Renal pelvis (tissue), 4 donors: ENCODE data around the gene B3GNT8. TPM values are rescaled to one million over a fixed set of nuclear protein-coding genes. Genes with fewer than 3 reads are reported as not detected.
"Not testable (repeated sequence)": the region's sequence is repeated elsewhere in the genome, so short reads cannot be mapped to it uniquely, and the experiment has no call there.

Experiments
- DNase-seq: peaks from one replicate; pipeline ENCODE4 v3.0.0-alpha.2; 2013
- polyA plus RNA-seq, 3 donors: library from polyadenylated mRNA; unstranded; fragments of 120-200 nt; gene quantifications; one replicate each; pipeline ENCODE4 v1.2.1, GENCODE V29; 2013; ENCODE audit not compliant: insufficient read length in 3 of 3

The B3GNT8 gene
- polyA plus RNA-seq, 3 donors: 3.7 to 5.1 (median 4.9) TPM

DNA sequence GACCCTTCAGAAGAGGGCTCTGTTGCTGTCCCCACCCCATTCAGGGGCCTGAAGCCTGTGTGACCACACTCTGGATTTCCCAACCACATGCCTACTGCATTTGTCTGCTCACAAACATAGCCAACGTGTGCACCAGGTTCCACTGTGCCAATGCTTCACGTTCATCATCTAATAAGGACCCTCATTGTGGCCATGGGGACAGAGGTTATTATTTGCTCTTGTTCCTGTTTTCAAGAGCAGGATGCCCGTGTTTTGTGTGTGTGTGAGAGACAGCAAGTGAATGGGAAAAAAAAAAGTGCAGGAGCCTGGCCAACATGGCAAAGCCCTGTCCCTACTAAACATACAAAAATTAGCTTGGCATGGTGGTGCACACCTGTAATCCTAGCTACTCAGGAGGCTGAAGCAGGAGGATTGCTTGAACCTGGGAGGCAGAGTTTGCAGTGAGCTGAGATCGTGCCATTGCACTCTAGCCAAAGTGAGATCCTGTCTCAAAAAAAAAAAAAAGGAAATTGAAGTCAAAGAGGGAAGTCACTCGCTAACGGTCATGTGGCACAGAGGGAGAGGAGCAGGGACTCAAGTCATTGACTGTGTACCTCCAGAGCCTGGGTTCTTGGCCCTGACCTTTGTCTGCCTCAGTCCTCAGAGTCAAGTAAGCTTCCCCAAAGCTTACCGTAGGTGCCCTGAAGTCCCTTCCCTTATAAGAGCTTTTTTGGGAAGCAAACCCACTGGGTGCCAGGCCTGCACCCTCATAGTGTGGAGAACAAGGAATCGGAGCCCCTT, 6.9 kb downstream of the B3GNT8 start:
- DNase-seq: no peak

GRCh38 chr19:41416194-41416674, 10.9 kb downstream of the B3GNT8 start:
- no peak for DNase-seq

DNA sequence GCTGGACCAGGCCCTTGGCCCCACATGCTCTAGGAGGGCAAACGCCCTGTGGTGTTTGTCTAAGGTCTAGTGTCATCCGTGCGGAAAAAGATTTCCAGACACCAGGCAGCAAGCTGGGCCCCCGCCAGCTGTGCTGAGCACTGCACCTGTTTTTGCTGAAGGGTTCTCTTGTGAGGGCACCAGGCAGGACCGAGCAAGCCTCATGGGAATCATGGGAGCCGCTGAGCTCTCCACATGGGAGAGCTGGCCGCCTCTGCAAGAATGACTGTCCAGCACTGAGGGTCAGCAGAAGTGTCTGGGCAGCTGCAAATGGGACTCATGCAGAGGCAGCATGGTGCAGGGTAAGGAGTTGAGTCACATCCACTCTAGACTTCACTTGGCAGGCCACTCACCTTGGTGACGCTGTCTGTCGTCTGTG, 12.0 kb downstream of the B3GNT8 start:
- DNase-seq: no peak

- DNase-seq: no peak
These were observed 12.7 kb downstream of the B3GNT8 start for GRCh38 chr19:41414461-41414860.

DNA sequence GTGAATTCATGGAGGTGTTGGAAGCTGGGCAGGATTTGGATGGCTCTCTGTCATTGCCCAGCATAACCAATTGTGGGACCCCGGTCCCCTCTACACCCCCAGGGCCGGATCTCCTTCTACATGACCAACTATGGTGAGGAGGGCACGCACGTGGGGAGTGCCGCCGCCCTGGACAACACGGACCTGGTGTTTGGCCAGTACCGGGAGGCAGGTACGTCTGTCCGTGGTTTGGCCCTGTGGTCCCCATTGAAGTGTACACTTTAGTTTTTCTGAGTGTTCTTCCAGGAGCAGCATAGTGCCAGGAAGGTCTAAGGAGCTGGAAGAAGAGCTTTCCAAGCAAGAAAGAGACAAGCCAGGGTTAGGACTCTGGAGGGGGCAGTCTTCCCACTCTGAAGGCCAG, 13.2 kb downstream of the B3GNT8 start:
- DNase-seq: no peak

GRCh38 chr19:41412953-41413352, 14.2 kb downstream of the B3GNT8 start:
- DNase-seq: no peak

- no peak for DNase-seq
These were observed 15.3 kb downstream of the B3GNT8 start for GRCh38 chr19:41411968-41412265.

GRCh38 chr19:41411100-41411967, 15.8 kb downstream of the B3GNT8 start:
- DNase-seq: no peak

- DNase-seq: no peak
These were observed 16.7 kb downstream of the B3GNT8 start for GRCh38 chr19:41410336-41411054.

GRCh38 chr19:41409288-41409687, 17.9 kb downstream of the B3GNT8 start:
- DNase-seq: no peak

- not testable (repeated sequence) for DNase-seq
These were observed 18.3 kb downstream of the B3GNT8 start for GRCh38 chr19:41408846-41409245.

- no peak for DNase-seq
These were observed 18.9 kb downstream of the B3GNT8 start for GRCh38 chr19:41408256-41408655.

GRCh38 chr19:41407271-41407670, 19.9 kb downstream of the B3GNT8 start:
- no peak for DNase-seq

GRCh38 chr19:41405776-41406175, 21.4 kb downstream of the B3GNT8 start:
- DNase-seq: no peak

- no peak for DNase-seq
These were observed 23.8 kb downstream of the B3GNT8 start for GRCh38 chr19:41403181-41403970.

DNA sequence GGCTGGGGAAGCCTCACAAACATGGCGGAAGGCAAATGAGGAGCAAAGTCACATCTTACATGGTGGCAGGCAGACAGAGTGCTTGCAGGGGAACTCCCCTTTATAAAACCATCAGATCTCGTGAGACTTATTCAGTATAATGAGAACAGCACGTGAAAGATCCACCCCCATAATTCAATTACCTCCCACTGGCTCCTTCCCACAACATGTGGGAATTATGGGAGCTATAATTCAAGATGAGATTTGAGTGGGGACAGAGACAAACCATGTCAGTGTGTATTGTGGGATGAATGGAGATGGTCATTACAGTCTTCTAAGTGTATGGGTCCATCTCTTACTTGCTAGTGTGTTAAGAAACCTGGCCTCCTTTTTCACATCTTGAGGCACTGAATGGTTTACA, 25.2 kb downstream of the B3GNT8 start:
- no peak for DNase-seq

DNA sequence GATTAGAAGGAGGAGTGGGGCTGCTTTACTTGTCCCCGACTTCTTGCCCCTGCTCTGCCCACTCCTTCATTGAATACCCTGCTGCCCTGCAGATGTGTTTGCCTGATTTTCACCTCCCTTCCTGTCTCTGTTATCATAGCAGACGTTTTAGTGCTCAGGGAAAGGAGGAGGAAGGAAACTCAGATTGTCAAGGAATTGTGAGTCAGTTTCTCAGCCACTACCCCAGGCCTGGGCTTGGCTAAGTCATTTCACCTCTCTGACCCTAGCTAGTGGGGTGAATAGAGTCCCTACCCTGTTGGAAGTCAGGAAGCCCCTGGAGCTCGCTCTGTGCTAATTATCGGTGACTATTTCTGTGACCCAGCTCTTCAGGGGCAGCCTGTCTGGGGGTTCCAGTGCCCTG, 25.7 kb downstream of the B3GNT8 start:
- no peak for DNase-seq

DNA sequence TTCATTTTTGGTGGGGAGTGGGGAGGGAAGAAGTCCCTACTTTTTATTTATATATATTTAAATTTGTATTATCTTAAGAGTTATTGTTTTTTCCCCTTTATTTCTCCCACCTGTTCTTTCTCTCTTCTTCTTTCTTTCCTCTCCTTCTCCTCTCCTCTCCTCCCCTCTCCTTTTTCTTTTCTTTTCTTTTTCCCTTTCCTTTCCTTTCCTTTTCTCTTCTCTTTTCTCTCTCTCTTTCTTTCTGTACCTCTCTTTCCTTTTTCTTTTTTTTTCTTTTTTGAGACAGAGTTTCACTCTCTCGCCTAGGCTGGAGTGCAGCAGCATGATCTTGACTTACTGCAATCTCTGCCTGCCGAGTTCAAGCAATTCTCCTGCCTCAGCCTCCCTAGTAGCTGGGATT, 27.6 kb downstream of the B3GNT8 start:
- no peak for DNase-seq

GRCh38 chr19:41399091-41399490, 28.1 kb downstream of the B3GNT8 start:
- no peak for DNase-seq

DNA sequence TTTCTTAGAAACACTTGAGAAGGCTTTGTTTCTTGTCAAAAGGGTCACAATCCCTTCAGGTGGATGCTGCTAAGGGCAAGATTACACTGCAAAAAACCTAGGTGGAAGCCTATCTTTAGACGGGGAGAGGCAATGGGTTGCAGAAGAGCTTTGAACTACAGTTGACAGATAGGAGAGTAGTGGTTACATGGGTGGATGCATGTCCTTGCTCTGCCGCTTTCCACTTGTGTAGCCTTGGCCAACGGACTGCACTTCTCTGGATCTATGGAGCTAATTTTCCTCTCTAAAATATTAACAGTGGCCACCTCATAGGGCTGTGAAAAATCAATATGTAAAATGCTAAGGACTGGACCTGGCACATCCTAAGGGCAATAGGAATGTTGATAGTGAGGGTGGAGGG, 28.6 kb downstream of the B3GNT8 start:
- DNase-seq: no peak

GRCh38 chr19:41398050-41398418, 29.1 kb downstream of the B3GNT8 start:
- no peak for DNase-seq
